ENCODE measurements around the gene HDAC9. TPM values are rescaled to one million over a fixed set of nuclear protein-coding genes. Genes with fewer than 3 reads are reported as not detected.

The HDAC9 gene
- total RNA-seq, 4 donors from 2014 or later, result 1.2 to 8.0 (median 1.6) TPM

GRCh38 chr7:18948521-18948920 lies 453.0 kb downstream of the HDAC9 start:
- no peak for TF ChIP-seq POLR2A (IDR thresholded peaks at IDR 0.05)
- TF ChIP-seq, protein P1, sequence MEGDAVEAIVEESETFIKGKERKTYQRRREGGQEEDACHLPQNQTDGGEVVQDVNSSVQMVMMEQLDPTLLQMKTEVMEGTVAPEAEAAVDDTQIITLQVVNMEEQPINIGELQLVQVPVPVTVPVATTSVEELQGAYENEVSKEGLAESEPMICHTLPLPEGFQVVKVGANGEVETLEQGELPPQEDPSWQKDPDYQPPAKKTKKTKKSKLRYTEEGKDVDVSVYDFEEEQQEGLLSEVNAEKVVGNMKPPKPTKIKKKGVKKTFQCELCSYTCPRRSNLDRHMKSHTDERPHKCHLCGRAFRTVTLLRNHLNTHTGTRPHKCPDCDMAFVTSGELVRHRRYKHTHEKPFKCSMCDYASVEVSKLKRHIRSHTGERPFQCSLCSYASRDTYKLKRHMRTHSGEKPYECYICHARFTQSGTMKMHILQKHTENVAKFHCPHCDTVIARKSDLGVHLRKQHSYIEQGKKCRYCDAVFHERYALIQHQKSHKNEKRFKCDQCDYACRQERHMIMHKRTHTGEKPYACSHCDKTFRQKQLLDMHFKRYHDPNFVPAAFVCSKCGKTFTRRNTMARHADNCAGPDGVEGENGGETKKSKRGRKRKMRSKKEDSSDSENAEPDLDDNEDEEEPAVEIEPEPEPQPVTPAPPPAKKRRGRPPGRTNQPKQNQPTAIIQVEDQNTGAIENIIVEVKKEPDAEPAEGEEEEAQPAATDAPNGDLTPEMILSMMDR (IDR thresholded peaks at IDR 0.05), result no peak
- no peaks in the 10 kb centered on the region for H3K9me3 ChIP-seq
- no peak for DNase-seq
- no peak overlapping the region for H3K4me3 ChIP-seq
- no peaks in the 10 kb centered on the region for H3K36me3 ChIP-seq
- H3K27me3 ChIP-seq, result no peaks in the 10 kb centered on the region
- H3K4me1 ChIP-seq, result no peaks in the 10 kb centered on the region
- intact Hi-C loops (cut with DNase I), result no loop called here
- H3K27ac ChIP-seq, result no peak overlapping the region
- WGBS, 2 donors, result 68 to 80% methylated on average over 1 of the region's 1 CpG

- TF ChIP-seq POLR2A (IDR thresholded peaks at IDR 0.05), result no peak
- TF ChIP-seq, protein P1 (IDR thresholded peaks at IDR 0.05), result no peak
- WGBS, 2 donors, result 77 to 78% methylated on average over 4 of the region's 4 CpGs
Measured at GRCh38 chr7:18952846-18953245, 457.3 kb downstream of the HDAC9 start.

GRCh38 chr7:18958627-18959026 lies 463.1 kb downstream of the HDAC9 start:
- no peak overlapping the region for H3K4me3 ChIP-seq
- no peaks in the 10 kb centered on the region for H3K27me3 ChIP-seq
- no peaks in the 10 kb centered on the region for H3K9me3 ChIP-seq
- intact Hi-C loops (cut with DNase I), result no loop called here
- H3K36me3 ChIP-seq, result no peaks in the 10 kb centered on the region
- TF ChIP-seq POLR2A (IDR thresholded peaks at IDR 0.05), result no peak
- TF ChIP-seq, protein P1 (IDR thresholded peaks at IDR 0.05), result no peak
- WGBS, 2 donors, result 18 to 35% methylated on average over 4 of the region's 4 CpGs
- H3K4me1 ChIP-seq, result no peaks in the 10 kb centered on the region
- DNase-seq, result no peak
- H3K27ac ChIP-seq, result no peak overlapping the region

More at GRCh38 chr7:18952846-18953245, 457.3 kb downstream of the HDAC9 start:
- no peaks in the 10 kb centered on the region for H3K36me3 ChIP-seq
- no peaks in the 10 kb centered on the region for H3K27me3 ChIP-seq
- H3K27ac ChIP-seq, result no peak overlapping the region
- no peak overlapping the region for H3K4me3 ChIP-seq
- H3K4me1 ChIP-seq, result no peaks in the 10 kb centered on the region
- no peak for DNase-seq
- H3K9me3 ChIP-seq, result no peaks in the 10 kb centered on the region
- intact Hi-C loops (cut with DNase I), result no loop called here

- intact Hi-C loops (cut with DNase I), result no loop called here
- H3K4me1 ChIP-seq, result no peaks in the 10 kb centered on the region
- DNase-seq, result no peak
- H3K27me3 ChIP-seq, result no peaks in the 10 kb centered on the region
- no peaks in the 10 kb centered on the region for H3K36me3 ChIP-seq
- no peak overlapping the region for H3K4me3 ChIP-seq
- TF ChIP-seq, protein P1 (IDR thresholded peaks at IDR 0.05), result no peak
- no peak for TF ChIP-seq POLR2A (IDR thresholded peaks at IDR 0.05)
- no peak overlapping the region for H3K27ac ChIP-seq
- WGBS, 2 donors, result 73 to 74% methylated on average over 4 of the region's 4 CpGs
- H3K9me3 ChIP-seq, result no peaks in the 10 kb centered on the region
Measured at GRCh38 chr7:18960725-18961124, 465.2 kb downstream of the HDAC9 start.

DNA sequence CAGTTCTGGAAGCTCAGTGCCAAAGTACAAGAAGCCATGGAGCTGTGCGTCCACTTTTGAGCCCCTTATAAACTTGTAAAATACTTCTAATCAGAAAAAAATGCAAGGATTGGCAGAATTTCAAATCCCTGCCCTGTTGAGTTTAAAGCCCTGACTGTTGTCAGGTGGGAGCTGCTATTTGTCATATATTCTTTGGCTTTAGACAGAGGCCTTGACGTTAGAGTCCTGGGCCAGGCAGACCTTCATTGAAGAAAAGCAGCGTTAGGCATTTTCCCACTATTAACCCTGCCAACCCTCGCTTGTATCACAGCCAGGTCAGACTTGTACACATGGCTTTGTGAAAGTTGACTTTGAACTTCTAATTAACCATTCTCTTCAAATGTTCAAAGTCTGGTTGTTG lies 466.5 kb downstream of the HDAC9 start:
- intact Hi-C loops (cut with DNase I), result no loop called here
- WGBS, 2 donors, result 65 to 79% methylated on average over 4 of the region's 4 CpGs
- DNase-seq, result no peak

More for the DNA sequence above, 466.5 kb downstream of the HDAC9 start:
- Histone ChIP-seq H3K9me3 (no peaks in the 10 kb centered on the region), H3K4me3 (no peak overlapping the region), H3K27ac (no peak overlapping the region), H3K4me1 (no peaks in the 10 kb centered on the region), H3K36me3 (no peaks in the 10 kb centered on the region), H3K27me3 (no peaks in the 10 kb centered on the region)
- no peak for TF ChIP-seq POLR2A (IDR thresholded peaks at IDR 0.05)
- TF ChIP-seq, protein P1 (IDR thresholded peaks at IDR 0.05), result no peak
